GM23248 (cell line): ENCODE measurements around the gene SLC6A2. TPM values are rescaled to one million over a fixed set of nuclear protein-coding genes. Genes with fewer than 3 reads are reported as not detected.

Experiments
- DNase-seq: peaks from one replicate; pipeline ENCODE4 v3.0.0-alpha.2; 2015
- H2AFZ ChIP-seq: fragments of 200-600 bp; sonication (generic); 2 replicates; pipeline ENCODE4 v1.6.1; 2016; ENCODE audit warnings: antibody characterized with exemption
- H3F3A ChIP-seq: fragments of 200-600 bp; sonication (generic); 2 replicates; pipeline ENCODE4 v1.6.1; 2016; ENCODE audit warnings: mild to moderate bottlenecking, antibody characterized with exemption, mixed run types; ENCODE audit not compliant: insufficient read depth
- H3K27ac ChIP-seq: fragments of 200-600 bp; sonication (generic); 2 replicates; pipeline ENCODE4 v1.5.1; 2016; ENCODE audit warnings: mild to moderate bottlenecking
- H3K27me3 ChIP-seq: fragments of 200-600 bp; sonication (generic); replicated peaks from 2 replicates; pipeline ENCODE4 v1.6.1; 2016; ENCODE audit warnings: mild to moderate bottlenecking; ENCODE audit not compliant: insufficient read depth
- H3K36me3 ChIP-seq: fragments of 200-600 bp; sonication (generic); 2 replicates; pipeline ENCODE4 v1.6.1; 2016; ENCODE audit warnings: low read depth, mild to moderate bottlenecking
- H3K4me1 ChIP-seq: fragments of 200-600 bp; sonication (generic); 2 replicates; pipeline ENCODE4 v1.6.1; 2016; ENCODE audit warnings: mild to moderate bottlenecking; ENCODE audit not compliant: insufficient read depth
- H3K4me2 ChIP-seq: fragments of 200-600 bp; sonication (generic); one replicate; pipeline ENCODE4 v1.6.1; 2016; ENCODE audit warnings: mild to moderate bottlenecking; ENCODE audit not compliant: unreplicated experiment
- H3K4me3 ChIP-seq: fragments of 200-600 bp; sonication (generic); 2 replicates; pipeline ENCODE4 v1.5.1; 2016; ENCODE audit warnings: mild to moderate bottlenecking
- H3K79me2 ChIP-seq: fragments of 200-600 bp; sonication (generic); 2 replicates; pipeline ENCODE4 v1.6.1; 2016; ENCODE audit warnings: mild to moderate bottlenecking; ENCODE audit not compliant: insufficient read depth
- H3K9ac ChIP-seq: fragments of 200-600 bp; sonication (generic); 2 replicates; pipeline ENCODE4 v1.6.1; 2016; ENCODE audit warnings: mild to moderate bottlenecking
- H3K9me2 ChIP-seq: fragments of 200-600 bp; sonication (generic); 2 replicates; pipeline ENCODE4 v1.6.1; 2016; ENCODE audit warnings: mixed run types, mild to moderate bottlenecking, moderate library complexity; ENCODE audit not compliant: insufficient read depth
- H3K9me3 ChIP-seq: fragments of 200-600 bp; sonication (generic); one replicate; pipeline ENCODE4 v1.6.1; 2017; ENCODE audit warnings: low read depth
- H4K20me1 ChIP-seq: fragments of 200-600 bp; sonication (generic); 2 replicates; pipeline ENCODE4 v1.6.0; 2016; ENCODE audit not compliant: insufficient read depth
- EZH2 ChIP-seq: fragments of 200-600 bp; sonication (generic); IDR thresholded peaks from 2 replicates; pipeline ENCODE4 v1.6.1; 2018; ENCODE audit warnings: antibody characterized with exemption, mild to moderate bottlenecking; ENCODE audit not compliant: insufficient read depth, poor library complexity, severe bottlenecking
- EZH2phosphoT487 ChIP-seq: fragments of 200-600 bp; sonication (generic); IDR thresholded peaks from 2 replicates; pipeline ENCODE4 v1.6.1; 2018; ENCODE audit warnings: antibody characterized with exemption, moderate library complexity, mild to moderate bottlenecking, low read depth; ENCODE audit not compliant: insufficient read depth
- WGBS, 2 experiments: methylation state at CpG; one replicate each; pipeline ENCODE4 v1.1.6; 2015 to 2017; ENCODE audit warnings: low lambda C conversion rate in 2 of 2, low coverage in 1 of 2; ENCODE audit errors: missing lambda C conversion rate in 2 of 2; 5-methylcytosine and 5-hydroxymethylcytosine counted together
- in situ Hi-C: fragments of 300-500 bp; cut with MboI; formaldehyde crosslinking; loops from 2 replicates; pipeline ENCODE4 v1.15.0; 2020
- polyA plus RNA-seq: library from polyadenylated mRNA; unstranded; fragments of >200 nt; fragmentation: Nextera tagmentation; extraction: Ambion mirVana; gene quantifications from 2 replicates; pipeline ENCODE4 v1.2.1, GENCODE V29; 2016
- total RNA-seq: library from RNA; depleted of rRNA; stranded (reverse); fragments of >200 nt; shearing (Covaris generic); gene quantifications from 2 replicates; pipeline ENCODE4 v1.2.3, GENCODE V29; 2014

SLC6A2 gene
- total and polyA plus RNA-seq, 2 experiments from 2014 or later: not detected

DNA sequence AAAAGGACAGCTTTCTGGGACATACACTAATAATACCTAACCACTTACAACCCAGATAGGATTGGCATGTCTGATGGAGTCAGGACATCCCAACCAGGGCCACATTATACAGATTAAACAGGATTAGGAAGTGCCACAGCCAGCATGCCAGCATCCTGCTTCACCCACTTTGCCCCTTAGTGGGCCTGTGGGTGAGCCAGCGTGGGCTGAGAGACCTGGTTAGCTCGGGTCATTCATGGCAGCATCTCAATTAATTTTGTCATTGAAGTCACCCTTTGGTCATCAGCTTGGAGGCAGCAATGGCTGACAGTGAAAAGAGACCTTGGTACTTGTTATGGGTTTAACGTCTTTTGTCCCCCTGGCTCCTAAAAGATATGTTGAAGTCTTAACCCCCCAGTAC lies 29.9 kb upstream of the SLC6A2 start:
- no peaks in the 10 kb centered on the region for H3K79me2 ChIP-seq
- no peaks in the 10 kb centered on the region for H3F3A ChIP-seq
- H3K4me1 ChIP-seq: no peaks in the 10 kb centered on the region
- no peaks in the 10 kb centered on the region for H3K27me3 ChIP-seq
- no peak overlapping the region for H2AFZ ChIP-seq
- WGBS, 2 experiments: 54 to 62% methylated on average over 3 of the region's 3 CpGs
- no peaks in the 10 kb centered on the region for H3K9me2 ChIP-seq
- no peak overlapping the region for H3K27ac ChIP-seq
- no peak for DNase-seq
- no peak overlapping the region for H3K4me3 ChIP-seq
- no peaks in the 10 kb centered on the region for H4K20me1 ChIP-seq
- no peaks in the 10 kb centered on the region for H3K9me3 ChIP-seq
- H3K4me2 ChIP-seq: no peak overlapping the region
- TF ChIP-seq EZH2 (no peak), EZH2phosphoT487 (no peak)
- no peaks in the 10 kb centered on the region for H3K36me3 ChIP-seq
- no peak overlapping the region for H3K9ac ChIP-seq
- in situ Hi-C loops: no loop called here

DNA sequence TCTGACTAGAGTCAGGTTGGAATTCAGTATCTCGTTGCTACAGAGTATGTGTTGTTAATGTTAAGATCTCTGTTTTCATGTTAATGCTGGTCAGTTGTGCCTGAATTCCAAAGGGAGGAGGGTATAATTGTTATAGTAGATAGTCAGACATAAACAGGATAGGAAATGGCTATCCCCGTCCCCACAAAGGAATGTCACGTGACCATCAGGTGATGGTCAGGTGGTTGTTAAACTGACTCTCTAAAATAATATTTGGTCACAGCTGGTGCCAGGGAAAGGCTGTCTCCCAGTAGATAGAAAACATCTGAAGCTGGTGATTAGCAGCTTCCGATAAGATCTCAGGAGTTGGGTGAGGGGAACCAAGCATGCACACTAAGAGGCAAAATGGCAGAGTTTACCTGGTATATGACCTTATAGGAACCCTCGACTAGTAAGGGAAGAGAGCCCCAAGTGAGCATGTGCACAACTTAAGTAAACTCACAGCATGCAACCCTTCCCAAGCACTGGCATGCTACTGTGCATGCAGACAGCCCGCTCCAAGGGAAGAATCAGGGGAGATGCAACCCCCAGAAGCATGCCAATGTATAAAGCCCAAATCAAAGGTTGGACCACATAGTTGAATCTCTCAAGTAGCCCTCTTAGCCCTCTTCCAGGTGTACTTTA lies 27.4 kb upstream of the SLC6A2 start:
- no peak for DNase-seq
- Histone ChIP-seq H3K9ac (no peak overlapping the region), H3K9me3 (no peaks in the 10 kb centered on the region), H3K4me1 (no peaks in the 10 kb centered on the region), H2AFZ (no peak overlapping the region), H4K20me1 (no peaks in the 10 kb centered on the region), H3K4me2 (no peak overlapping the region), H3K27me3 (no peaks in the 10 kb centered on the region), H3K36me3 (no peaks in the 10 kb centered on the region), H3K9me2 (no peaks in the 10 kb centered on the region), H3F3A (no peaks in the 10 kb centered on the region), H3K4me3 (no peak overlapping the region), H3K79me2 (no peaks in the 10 kb centered on the region), H3K27ac (no peak overlapping the region)
- in situ Hi-C loops: no loop called here
- TF ChIP-seq EZH2 (no peak), EZH2phosphoT487 (no peak)
- WGBS, 2 experiments: 42 to 46% methylated on average over 6 of the region's 6 CpGs

DNA sequence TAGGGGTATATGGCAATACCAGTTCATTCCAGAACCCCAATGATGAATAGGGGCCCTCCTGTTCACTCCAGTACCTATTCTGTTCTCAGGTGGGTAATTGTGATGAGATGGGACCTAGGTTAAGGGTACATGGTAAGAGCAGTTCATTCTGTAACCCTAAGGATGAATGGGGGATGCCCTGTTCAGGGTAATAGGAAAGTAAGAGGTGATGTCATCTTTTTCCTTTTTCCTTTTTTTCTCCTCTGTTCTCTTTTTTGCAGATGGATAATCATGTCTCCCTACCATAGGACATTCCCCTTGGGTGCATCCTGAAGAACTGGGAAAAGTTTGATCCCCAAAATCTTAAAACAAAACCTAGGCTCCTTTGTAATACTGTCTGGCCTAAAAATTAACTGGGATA lies 25.0 kb upstream of the SLC6A2 start:
- TF ChIP-seq EZH2 (no peak), EZH2phosphoT487 (no peak)
- H3K4me1 ChIP-seq: no peaks in the 10 kb centered on the region
- no peaks in the 10 kb centered on the region for H3K9me3 ChIP-seq
- H3K4me3 ChIP-seq: no peak overlapping the region
- no peaks in the 10 kb centered on the region for H3K36me3 ChIP-seq
- H3K4me2 ChIP-seq: no peak overlapping the region
- no peak overlapping the region for H3K27ac ChIP-seq
- no peaks in the 10 kb centered on the region for H3K79me2 ChIP-seq
- H4K20me1 ChIP-seq: no peaks in the 10 kb centered on the region
- peaks cover 10% of the 10 kb centered on the region for H3K27me3 ChIP-seq
- H3F3A ChIP-seq: no peaks in the 10 kb centered on the region
- no peak for DNase-seq
- H2AFZ ChIP-seq: no peak overlapping the region
- H3K9ac ChIP-seq: no peak overlapping the region
- no peaks in the 10 kb centered on the region for H3K9me2 ChIP-seq
- in situ Hi-C loops: no loop called here

DNA sequence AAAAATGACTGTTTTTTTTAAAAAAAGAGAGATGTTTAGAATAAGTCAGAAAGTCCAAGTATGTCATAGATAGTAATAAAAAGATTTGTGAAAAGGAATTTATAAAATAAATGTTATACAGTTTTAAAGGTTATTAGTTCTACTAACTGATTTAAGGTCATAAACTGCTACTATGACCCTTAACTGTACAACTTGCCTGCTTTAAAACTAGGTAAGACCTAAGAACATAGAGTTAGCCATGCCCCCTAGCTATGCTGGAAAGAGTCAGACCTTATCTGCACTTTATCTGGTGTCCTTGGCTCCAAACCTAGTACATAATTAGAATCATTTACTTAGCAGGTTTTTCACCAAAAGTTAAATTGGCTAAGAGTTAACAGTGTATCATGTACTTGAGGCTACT lies 23.5 kb upstream of the SLC6A2 start:
- Histone ChIP-seq H4K20me1 (no peaks in the 10 kb centered on the region), H3K9me2 (no peaks in the 10 kb centered on the region), H3K9me3 (no peaks in the 10 kb centered on the region), H2AFZ (no peak overlapping the region), H3K79me2 (no peaks in the 10 kb centered on the region), H3K27ac (no peak overlapping the region), H3K36me3 (no peaks in the 10 kb centered on the region), H3K4me3 (no peak overlapping the region), H3F3A (no peaks in the 10 kb centered on the region), H3K9ac (no peak overlapping the region), H3K27me3 (peaks cover 13% of the 10 kb centered on the region), H3K4me2 (no peak overlapping the region), H3K4me1 (no peaks in the 10 kb centered on the region)
- in situ Hi-C loops: no loop called here
- DNase-seq: no peak
- TF ChIP-seq EZH2 (no peak), EZH2phosphoT487 (no peak)

DNA sequence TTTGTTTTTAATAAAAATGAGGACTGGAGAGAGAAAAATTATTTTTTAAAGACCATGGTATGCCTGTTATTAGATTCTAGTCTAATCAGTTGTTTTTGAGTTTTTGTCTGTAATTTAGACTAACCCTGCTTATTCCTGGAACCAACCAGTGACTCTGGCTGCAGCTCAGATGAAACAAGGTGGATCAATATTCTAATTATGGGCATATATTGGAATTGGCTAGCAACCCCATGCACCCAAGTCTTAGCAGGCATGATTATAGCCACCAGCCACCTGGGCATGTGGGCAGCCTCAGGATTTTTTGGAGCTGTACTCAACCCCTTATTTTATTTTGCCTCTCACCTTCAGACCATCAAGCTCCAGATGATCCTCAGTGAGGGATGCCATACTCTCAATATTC lies 21.6 kb upstream of the SLC6A2 start:
- no peak overlapping the region for H3K9ac ChIP-seq
- no peaks in the 10 kb centered on the region for H4K20me1 ChIP-seq
- H3K9me3 ChIP-seq: no peaks in the 10 kb centered on the region
- H3K4me3 ChIP-seq: no peak overlapping the region
- no peaks in the 10 kb centered on the region for H3K4me1 ChIP-seq
- peaks cover 30% of the 10 kb centered on the region for H3K27me3 ChIP-seq
- H3K36me3 ChIP-seq: no peaks in the 10 kb centered on the region
- no peak overlapping the region for H2AFZ ChIP-seq
- DNase-seq: no peak
- TF ChIP-seq EZH2: no peak
- TF ChIP-seq EZH2phosphoT487: no peak
- H3F3A ChIP-seq: no peaks in the 10 kb centered on the region
- in situ Hi-C loops: no loop called here
- H3K79me2 ChIP-seq: no peaks in the 10 kb centered on the region
- no peak overlapping the region for H3K27ac ChIP-seq
- no peaks in the 10 kb centered on the region for H3K9me2 ChIP-seq
- H3K4me2 ChIP-seq: no peak overlapping the region
